ENCODE data around the gene CR1L. TPM values are rescaled to one million over a fixed set of nuclear protein-coding genes. Genes with fewer than 3 reads are reported as not detected.

Gene CR1L
- total and polyA plus RNA-seq, 9 of the 15 experiments (the other 6 are each of a cell fraction or from before 2014, with no cell fraction given) = 10.1 to 74.8 (median 34.3) TPM

GRCh38 chr1:207691010-207691409 is 46.1 kb downstream of the CR1L start:
- TF ChIP-seq MAFG (tag; conservative IDR thresholded peaks at IDR 0.05) (peak; percentile 82), SFPQ (IDR thresholded peaks at IDR 0.05; ENCODE audit: low read depth, low read length) (no peak), CREB1 (IDR thresholded peaks at IDR 0.05) (no peak), CREB1 (CRISPR knock-in tag; IDR thresholded peaks at IDR 0.05) (no peak), MAFF (IDR thresholded peaks at IDR 0.05; ENCODE audit: low read length) (peak; percentile 42; the same call in 1 of the 2 replicates), MNT (conservative IDR thresholded peaks at IDR 0.05) (0 out of 4 replicates have a peak, but pooled peaks of 1 of the 2 experiments have one; percentile 5), ZNF316 (IDR thresholded peaks at IDR 0.05) (peak; percentile 98), C11orf30 (IDR thresholded peaks at IDR 0.05; ENCODE audit: low read depth) (peak; percentile 93), MAFK (IDR thresholded peaks at IDR 0.05; ENCODE audit: low read length) (peak; percentile 21; the same call in 1 of the 2 replicates), ZNF512 (tag; IDR thresholded peaks at IDR 0.05) (0 out of 2 replicates have a peak, but pooled peaks have one; percentile 11)
- H3K9me1 ChIP-seq (ENCODE audit: control insufficient read depth, insufficient read depth, low read length) = no peaks in the 10 kb centered on the region
- H3K79me2 ChIP-seq (ENCODE audit: control insufficient read depth, insufficient read depth, low read length) = no peaks in the 10 kb centered on the region
- H3K9ac ChIP-seq (ENCODE audit: insufficient read depth in 1 of 2, low read depth in 2 of 2, low read length in 2 of 2) = no peak overlapping the region
- ATAC-seq (no peak), FAIRE-seq (no peak), DNase-seq (ENCODE audit: extremely low read depth in 1 of 4, low spot score in 3 of 4) (no peak)
- no peaks in the 10 kb centered on the region for H3K9me3 ChIP-seq (replicated peaks; ENCODE audit: control insufficient read depth, insufficient read depth, low read depth, low read length)
- no peak overlapping the region for H3K4me3 ChIP-seq
- H3K4me1 ChIP-seq (replicated peaks in 1 of 2; ENCODE audit: control insufficient read depth in 2 of 2, insufficient read depth in 2 of 2, low read length in 2 of 2) = peaks cover 5 to 12% of the 10 kb centered on the region in 2 experiments; a peak in 3 of 5 replicates
- no peak overlapping the region for H3K4me2 ChIP-seq (ENCODE audit: insufficient read depth, low read length)
- in situ Hi-C loops (cut with MboI) = no loop called here
- H3K27ac ChIP-seq (ENCODE audit: extremely low read depth, low read depth, low read length) = peak overlapping the region; percentile 54; the same call in 1 of the 3 replicates
- BruUV-seq (replicated peaks) = no TSS peak
- no peaks in the 10 kb centered on the region for H4K20me1 ChIP-seq (replicated peaks; ENCODE audit: control insufficient read depth, insufficient read depth, low read length)
- ChIA-PET POLR2A (interaction anchor here (1.1 kb wide), 1 partner anchor 43 kb away, joined by 3 read pairs; no protein-coding TSS in a partner anchor), CTCF (ENCODE audit: low intra/inter-chr PET ratio) (no interaction called here)
- H3K36me3 ChIP-seq (ENCODE audit: control insufficient read depth, insufficient read depth, low read length) = peaks cover 13% of the 10 kb centered on the region; the same call in 2 of the 3 replicates
- intact Hi-C loops (cut with micrococcal nuclease) = no loop called here
- no peak overlapping the region for H2AFZ ChIP-seq (ENCODE audit: low read depth, low read length)
- no peaks in the 10 kb centered on the region for H3K27me3 ChIP-seq (ENCODE audit: control insufficient read depth in 2 of 2, insufficient read depth in 2 of 2, low read length in 2 of 2)

All from K562 (cell line).